K562 (cell line): ENCODE data around the gene SBF1. TPM values are rescaled to one million over a fixed set of nuclear protein-coding genes. Genes with fewer than 3 reads are reported as not detected.
A peak's percentile ranks its signal among the peaks of the same experiment; 100 is the strongest.

Source experiments
- CHD1 ChIP-seq: fragments of 200-600 bp; sonication (generic); IDR thresholded peaks from one replicate; pipeline ENCODE4 v1.6.1; 2012; ENCODE audit warnings: mild to moderate bottlenecking, moderate library complexity, low read length, inconsistent platforms
- CHD7 ChIP-seq: fragments of 200-600 bp; sonication (generic); IDR thresholded peaks from one replicate; pipeline ENCODE4 v1.6.1; 2012; ENCODE audit warnings: mild to moderate bottlenecking, low read depth, low read length, inconsistent platforms
- CREM ChIP-seq: IDR thresholded peaks from 2 replicates; pipeline ENCODE4 v1.6.1; 2014; ENCODE audit warnings: antibody characterized with exemption, low read depth
- E2F8 ChIP-seq: fragments of 450-650 bp; IDR thresholded peaks from 2 replicates; pipeline ENCODE4 v1.7.1; 2018; ENCODE audit warnings: mild to moderate bottlenecking, low read depth; ENCODE audit not compliant: partially characterized antibody
- KLF10 ChIP-seq: fragments of 250-450 bp; sonication (Bioruptor Pico); IDR thresholded peaks from 2 replicates; pipeline ENCODE4 v1.6.1; 2021; ENCODE audit warnings: matching md5 sums
- MAX ChIP-seq: sonication (generic); formaldehyde crosslinking; IDR thresholded peaks from 2 replicates; pipeline ENCODE4 v1.9.0; 2022; ENCODE audit warnings: mild to moderate bottlenecking, missing genetic modification reagents
- MBD2 ChIP-seq: sonication (generic); IDR thresholded peaks from 2 replicates; pipeline ENCODE4 v1.6.1; 2016; ENCODE audit warnings: low read depth, borderline replicate concordance
- MEIS2 ChIP-seq: fragments of 450-650 bp; IDR thresholded peaks from 2 replicates; pipeline ENCODE4 v1.6.1; 2014; ENCODE audit warnings: mild to moderate bottlenecking; ENCODE audit not compliant: partially characterized antibody
- MYNN ChIP-seq, 2 experiments: sonication (generic); formaldehyde crosslinking in 1 of 2; IDR thresholded peaks; 2 replicates each; pipeline versions ENCODE4 v1.5.0 to v1.6.1; 2016 to 2020; ENCODE audit warnings: antibody characterized with exemption in 1 of 2, missing genetic modification reagents in 1 of 2
- SNRNP70 ChIP-seq: fragments of 200-400 bp; formaldehyde crosslinking; optimal IDR thresholded peaks from 2 replicates; pipeline ENCODE3; 2017; ENCODE audit warnings: low read depth, low read length
- ZNF134 ChIP-seq: fragments of 250-450 bp; sonication (Bioruptor Pico); conservative IDR thresholded peaks from 2 replicates; pipeline ENCODE4 v1.4.0; 2020
- polyA plus RNA-seq, 8 experiments: library from polyadenylated mRNA; depleted of rRNA in 4 of 8; stranded (reverse) in 5 of 8; unstranded in 3 of 8; fragments of >200 nt; fragmentation: Nextera tagmentation in 2 of 8; fragmentation: Illumina TruSeq in 1 of 8; extraction: Ambion mirVana in 2 of 8; extraction: Trizol in 1 of 8; gene quantifications; 2 replicates each; pipeline versions ENCODE4 v1.2.1 to v1.2.3, GENCODE V29; 2011 to 2014; ENCODE audit warnings: inconsistent platforms in 1 of 8, missing spikeins in 1 of 8
- total RNA-seq, 7 experiments: library from RNA; depleted of rRNA in 6 of 7; stranded (reverse); fragments of >200 nt in 6 of 7; fragmentation: Illumina TruSeq in 2 of 7; extraction: Trizol in 2 of 7; gene quantifications; 2 replicates each; pipeline versions ENCODE4 v1.2.1 to v1.2.3, GENCODE V29; 2011 to 2021; ENCODE audit warnings: low replicate concordance in 1 of 7

The SBF1 gene
- total and polyA plus RNA-seq, 9 of the 15 experiments (the other 6 are each of a cell fraction or from before 2014, with no cell fraction given) = 0.44 to 50.4 (median 11.4) TPM

- TF ChIP-seq CHD1 = peak; percentile 49
- TF ChIP-seq SNRNP70 = no peak
- TF ChIP-seq CREM = no peak
- no peak for TF ChIP-seq E2F8
- no peak for TF ChIP-seq MYNN (IDR thresholded peaks at IDR 0.05)
- TF ChIP-seq MYNN (CRISPR knock-in tag; IDR thresholded peaks at IDR 0.05) = no peak
- no peak for TF ChIP-seq CHD7
- TF ChIP-seq MAX = no peak
- TF ChIP-seq ZNF134 = no peak
- TF ChIP-seq KLF10 (CRISPR knock-in tag) = no peak
- TF ChIP-seq MBD2 = no peak
- no peak for TF ChIP-seq MEIS2
Observed at GRCh38 chr22:50506611-50507420, 32.0 kb upstream of the SBF1 start (continued).
